GM12873 (cell line): ENCODE data around the gene PLOD2.

Experiments used
- CTCF ChIP-seq: IDR thresholded peaks from 2 replicates; pipeline ENCODE4 v1.5.1; 2012; ENCODE audit warnings: low read depth, mild to moderate bottlenecking, moderate library complexity, low read length, control low read depth; ENCODE audit not compliant: insufficient read depth; ENCODE audit errors: missing control alignments

The PLOD2 gene

GRCh38 chr3:146161663-146162002 lies 649 bp upstream of the PLOD2 start:
- TF ChIP-seq CTCF: no peak

- peak; percentile 18 for TF ChIP-seq CTCF
Observed at GRCh38 chr3:146160321-146160963, 542 bp downstream of the PLOD2 start.

GRCh38 chr3:146159616-146160320 lies 1.2 kb downstream of the PLOD2 start:
- no peak for TF ChIP-seq CTCF

- no peak for TF ChIP-seq CTCF
Observed at GRCh38 chr3:146159037-146159436, 1.9 kb downstream of the PLOD2 start.

GRCh38 chr3:146157325-146158060 lies 3.5 kb downstream of the PLOD2 start:
- no peak for TF ChIP-seq CTCF

GRCh38 chr3:146156666-146157314 lies 4.2 kb downstream of the PLOD2 start:
- no peak for TF ChIP-seq CTCF

- no peak for TF ChIP-seq CTCF
Observed at GRCh38 chr3:146156095-146156494, 4.9 kb downstream of the PLOD2 start.
